NCI-H1694 (cell line): ENCODE data around the gene RAET1E.
"Not testable (repeated sequence)": the region's sequence is repeated elsewhere in the genome, so short reads cannot be mapped to it uniquely, and the experiment has no call there.

ENCODE experiments used
- DNase-seq: peaks from one replicate; lab custom pipeline; 2025; lab: John Stamatoyannopoulos, UW

The RAET1E gene

GRCh38 chr6:149927025-149927424 is 29.1 kb upstream of the RAET1E start:
- not testable (repeated sequence) for DNase-seq

GRCh38 chr6:149925974-149926777 is 28.3 kb upstream of the RAET1E start:
- peak; percentile 70 for DNase-seq

GRCh38 chr6:149925253-149925973 is 27.5 kb upstream of the RAET1E start:
- DNase-seq = no peak

GRCh38 chr6:149924933-149925252 is 27.0 kb upstream of the RAET1E start:
- DNase-seq = no peak

GRCh38 chr6:149924206-149924932 is 26.5 kb upstream of the RAET1E start:
- DNase-seq = no peak

GRCh38 chr6:149923327-149923986 is 25.5 kb upstream of the RAET1E start:
- no peak for DNase-seq

- DNase-seq = no peak
These were observed 24.9 kb upstream of the RAET1E start, which contains the start of gene RAET1G for GRCh38 chr6:149922642-149923326. Gene RAET1G, minus strand, starts transcription at chr6:149923121. Its CDS starts 111 bp downstream, at chr6:149923010.

- not testable (repeated sequence) for DNase-seq
These were observed 24.2 kb upstream of the RAET1E start for GRCh38 chr6:149922091-149922490.

GRCh38 chr6:149921361-149921760 is 23.4 kb upstream of the RAET1E start:
- DNase-seq = no peak

- no peak for DNase-seq
These were observed 21.9 kb upstream of the RAET1E start for GRCh38 chr6:149919834-149920225.

- not testable (repeated sequence) for DNase-seq
These were observed 21.4 kb upstream of the RAET1E start for GRCh38 chr6:149919126-149919833.

GRCh38 chr6:149918151-149918905 is 20.4 kb upstream of the RAET1E start:
- DNase-seq = no peak

GRCh38 chr6:149917679-149918078 is 19.8 kb upstream of the RAET1E start:
- DNase-seq = no peak

- no peak for DNase-seq
These were observed 18.3 kb upstream of the RAET1E start for GRCh38 chr6:149915970-149916865.

- no peak for DNase-seq
These were observed 15.8 kb upstream of the RAET1E start for GRCh38 chr6:149913540-149914240.

- DNase-seq = no peak
These were observed 15.2 kb upstream of the RAET1E start for GRCh38 chr6:149913085-149913484.

- DNase-seq = not testable (repeated sequence)
These were observed 14.8 kb upstream of the RAET1E start for GRCh38 chr6:149912680-149913079.

GRCh38 chr6:149910721-149911151 is 12.8 kb upstream of the RAET1E start:
- no peak for DNase-seq
